Mucosa of descending colon (tissue), 3 donors: ENCODE results near the gene CCND1. TPM values are rescaled to one million over a fixed set of nuclear protein-coding genes. Genes with fewer than 3 reads are reported as not detected.

Experiments
- ATAC-seq: fragments of 200-7000 bp; cut with Tn5 transposase; one replicate; pipeline ENCODE4 v1.9.1; 2020; ENCODE audit warnings: mild to moderate bottlenecking, moderate library complexity
- DNase-seq, 3 donors: peaks; one replicate each; pipeline ENCODE4 v3.0.0-alpha.2; 2020
- H3K36me3 ChIP-seq: fragments of 200-600 bp; one replicate; pipeline ENCODE4 v1.8.0; 2021; ENCODE audit warnings: low read depth, mild to moderate bottlenecking
- H3K4me1 ChIP-seq: fragments of 200-600 bp; one replicate; pipeline ENCODE4 v1.8.0; 2021; ENCODE audit warnings: low read depth, mild to moderate bottlenecking
- H3K4me3 ChIP-seq: fragments of 200-600 bp; one replicate; pipeline ENCODE4 v1.8.0; 2021; ENCODE audit warnings: mild to moderate bottlenecking
- H3K9me3 ChIP-seq: fragments of 200-600 bp; one replicate; pipeline ENCODE4 v1.8.0; 2021; ENCODE audit warnings: mild to moderate bottlenecking
- CTCF ChIP-seq: fragments of 200-600 bp; IDR thresholded peaks from one replicate; pipeline ENCODE4 v1.8.0; 2022; ENCODE audit warnings: antibody characterized with exemption, mild to moderate bottlenecking
- intact Hi-C, 2 donors: fragments of 100-400 bp; cut with DNase I in 1 of 2; cut with micrococcal nuclease in 1 of 2; formaldehyde crosslinking; loops; one replicate each; pipeline versions ENCODE4 v1.11.0 to v1.11.1; 2022; cut with DNase I, micrococcal nuclease
- total RNA-seq, 3 donors: library from RNA; stranded (reverse); fragmentation: NEBNext Ultra II Directional in 2 of 3; extraction: Animal tissue kit (Norgen Biotek cat#: 25700) in 2 of 3; gene quantifications; one replicate each; pipeline versions ENCODE4 v1.2.1 to v1.2.4, GENCODE V29; 2021 to 2023
- donor health status: DM: no; HTN: no; CAD: no; lungs with moderate emphysema.
- donor health status: DM: no; HTN: no; CAD: no.
- donor health status: DM: no; HTN: yes; CAD: no.

CCND1 gene
- total RNA-seq, 3 donors from 2014 or later: 44.6 to 82.4 (median 58.9) TPM

- Histone ChIP-seq H3K9me3 (no peaks in the 10 kb centered on the region), H3K4me1 (peaks cover 7% of the 10 kb centered on the region), H3K36me3 (no peaks in the 10 kb centered on the region), H3K4me3 (no peak overlapping the region)
- DNase-seq (peak in 2 of 3 donors; percentile 22 to 44), ATAC-seq (no peak)
- intact Hi-C loops: loop anchor here in 1 of 2 donors (5.0 to 10.0 kb wide), 2 partner anchors 362 to 544 kb away; no protein-coding TSS in a partner anchor
- no peak for TF ChIP-seq CTCF
Observed at GRCh38 chr11:69648679-69649575, 8.0 kb downstream of the CCND1 start.

- ATAC-seq: no peak
- peaks cover 1% of the 10 kb centered on the region for H3K4me1 ChIP-seq
- H3K4me3 ChIP-seq: no peak overlapping the region
- peak in 2 of 3 donors; percentile 13 to 33 for DNase-seq
- no peaks in the 10 kb centered on the region for H3K36me3 ChIP-seq
- no peaks in the 10 kb centered on the region for H3K9me3 ChIP-seq
- intact Hi-C loops: loop anchor here in 1 of 2 donors (5.0 to 10.0 kb wide), 2 partner anchors 362 to 545 kb away; no protein-coding TSS in a partner anchor
- no peak for TF ChIP-seq CTCF
Observed at GRCh38 chr11:69649576-69649900, 8.6 kb downstream of the CCND1 start.

- Histone ChIP-seq H3K36me3 (no peaks in the 10 kb centered on the region), H3K4me1 (no peaks in the 10 kb centered on the region), H3K9me3 (no peaks in the 10 kb centered on the region), H3K4me3 (no peak overlapping the region)
- DNase-seq: peak in 2 of 3 donors; percentile 17 to 40
- no peak for TF ChIP-seq CTCF
- intact Hi-C loops: no loop called here
- ATAC-seq: no peak
Observed at GRCh38 chr11:69650081-69650831, 9.3 kb downstream of the CCND1 start.

GRCh38 chr11:69650832-69651344, 9.9 kb downstream of the CCND1 start:
- DNase-seq (peak in 2 of 3 donors; percentile 9 to 42), ATAC-seq (no peak)
- Histone ChIP-seq H3K4me3 (no peak overlapping the region), H3K9me3 (no peaks in the 10 kb centered on the region), H3K36me3 (no peaks in the 10 kb centered on the region), H3K4me1 (no peaks in the 10 kb centered on the region)
- TF ChIP-seq CTCF: no peak
- intact Hi-C loops: no loop called here

GRCh38 chr11:69651834-69652620, 11.1 kb downstream of the CCND1 start:
- H3K36me3 ChIP-seq: no peaks in the 10 kb centered on the region
- intact Hi-C loops: no loop called here
- no peak for ATAC-seq

More at GRCh38 chr11:69651834-69652620, 11.1 kb downstream of the CCND1 start:
- no peaks in the 10 kb centered on the region for H3K9me3 ChIP-seq
- DNase-seq: peak in 1 of 3 donors; percentile 2
- H3K4me3 ChIP-seq: no peak overlapping the region
- H3K4me1 ChIP-seq: no peaks in the 10 kb centered on the region
- no peak for TF ChIP-seq CTCF
